H9 (cell line): ENCODE measurements around the gene SLC4A11. TPM values are rescaled to one million over a fixed set of nuclear protein-coding genes. Genes with fewer than 3 reads are reported as not detected.

Experiments used
- DNase-seq: peaks from one replicate; pipeline ENCODE4 v3.0.0-alpha.2; 2017
- H2AFZ ChIP-seq: one replicate; pipeline ENCODE4 v1.6.1; 2013; ENCODE audit warnings: mild to moderate bottlenecking, low read length, control low read depth, moderate library complexity
- H2AK5ac ChIP-seq: 2 replicates; pipeline ENCODE4 v1.6.1; 2013; ENCODE audit warnings: low read length, control low read depth, mixed read lengths; ENCODE audit not compliant: insufficient read length
- H2BK120ac ChIP-seq: one replicate; pipeline ENCODE4 v1.6.1; 2013; ENCODE audit warnings: low read depth, mild to moderate bottlenecking, low read length, control low read depth, inconsistent platforms; ENCODE audit not compliant: poor library complexity, severe bottlenecking
- H2BK12ac ChIP-seq: 2 replicates; pipeline ENCODE4 v1.6.1; 2013; ENCODE audit warnings: low read length, control low read depth, mixed read lengths, low read depth; ENCODE audit not compliant: insufficient read length
- H2BK15ac ChIP-seq: 2 replicates; pipeline ENCODE4 v1.6.1; 2013; ENCODE audit warnings: low read depth, low read length, control low read depth
- H2BK20ac ChIP-seq: one replicate; pipeline ENCODE4 v1.6.1; 2013; ENCODE audit warnings: low read depth, mild to moderate bottlenecking, low read length, control low read depth, inconsistent platforms; ENCODE audit not compliant: poor library complexity, severe bottlenecking
- H2BK5ac ChIP-seq: 2 replicates; pipeline ENCODE4 v1.6.1; 2013; ENCODE audit warnings: low read length, control low read depth, mixed read lengths; ENCODE audit not compliant: insufficient read length
- H3K14ac ChIP-seq: 2 replicates; pipeline ENCODE4 v1.6.1; 2013; ENCODE audit warnings: low read length, control low read depth; ENCODE audit not compliant: insufficient read depth
- H3K18ac ChIP-seq: 2 replicates; pipeline ENCODE4 v1.6.1; 2013; ENCODE audit warnings: low read depth, mild to moderate bottlenecking, mixed read lengths, low read length, control low read depth; ENCODE audit not compliant: insufficient read length
- H3K23ac ChIP-seq: 2 replicates; pipeline ENCODE4 v1.6.1; 2013; ENCODE audit warnings: low read length, control low read depth, mixed read lengths, low read depth; ENCODE audit not compliant: insufficient read length
- H3K23me2 ChIP-seq: 2 replicates; pipeline ENCODE4 v1.6.1; 2013; ENCODE audit warnings: low read depth, mild to moderate bottlenecking, mixed read lengths, low read length, control low read depth; ENCODE audit not compliant: insufficient read length, poor library complexity, severe bottlenecking
- H3K27ac ChIP-seq: 2 replicates; pipeline ENCODE4 v1.5.1; 2013; ENCODE audit warnings: low read length, control low read depth, mixed read lengths, low read depth; ENCODE audit not compliant: insufficient read length
- H3K27me3 ChIP-seq: 2 replicates; pipeline ENCODE4 v1.6.1; 2013; ENCODE audit warnings: low read length, control low read depth, inconsistent platforms; ENCODE audit not compliant: insufficient read depth
- H3K4ac ChIP-seq: 2 replicates; pipeline ENCODE4 v1.6.1; 2013; ENCODE audit warnings: low read depth, mild to moderate bottlenecking, control low read depth, inconsistent platforms, low read length, moderate library complexity
- H3K4me1 ChIP-seq: 2 replicates; pipeline ENCODE4 v1.6.1; 2013; ENCODE audit warnings: low read length, control low read depth, inconsistent platforms; ENCODE audit not compliant: insufficient read depth
- H3K4me2 ChIP-seq: 2 replicates; pipeline ENCODE4 v1.6.1; 2013; ENCODE audit warnings: low read length, control low read depth, mixed read lengths; ENCODE audit not compliant: insufficient read length, insufficient read depth
- H3K56ac ChIP-seq: 2 replicates; pipeline ENCODE4 v1.6.1; 2013; ENCODE audit warnings: low read depth, mild to moderate bottlenecking, mixed read lengths, low read length, control low read depth; ENCODE audit not compliant: insufficient read length
- H3K79me1 ChIP-seq: 2 replicates; pipeline ENCODE4 v1.6.1; 2013; ENCODE audit warnings: low read depth, mild to moderate bottlenecking, moderate library complexity, low read length, control low read depth, inconsistent platforms; ENCODE audit not compliant: insufficient read depth, poor library complexity, severe bottlenecking
- H3K79me2 ChIP-seq: 2 replicates; pipeline ENCODE4 v1.6.1; 2013; ENCODE audit warnings: low read length, control low read depth, inconsistent platforms; ENCODE audit not compliant: insufficient read depth
- H3K9ac ChIP-seq: 2 replicates; pipeline ENCODE4 v1.6.1; 2013; ENCODE audit warnings: low read length, control low read depth, mixed read lengths; ENCODE audit not compliant: insufficient read length; ENCODE audit errors: extremely low read depth
- H3K9me3 ChIP-seq: one replicate; pipeline ENCODE4 v1.6.1; 2013; ENCODE audit warnings: low read depth, low read length, inconsistent platforms; ENCODE audit not compliant: control insufficient read depth
- H3T11ph ChIP-seq: one replicate; pipeline ENCODE4 v1.6.1; 2013; ENCODE audit warnings: mild to moderate bottlenecking, low read length, control low read depth, inconsistent platforms
- H4K20me1 ChIP-seq: one replicate; pipeline ENCODE4 v1.6.1; 2013; ENCODE audit not compliant: control insufficient read depth, insufficient read length, insufficient read depth
- H4K5ac ChIP-seq: 2 replicates; pipeline ENCODE4 v1.6.1; 2013; ENCODE audit warnings: low read depth, mild to moderate bottlenecking, mixed read lengths, low read length, control low read depth; ENCODE audit not compliant: insufficient read length
- H4K8ac ChIP-seq: replicated peaks from 2 replicates; pipeline ENCODE4 v1.6.1; 2013; ENCODE audit warnings: low read length, control low read depth, mixed read lengths, low read depth; ENCODE audit not compliant: insufficient read length
- H4K91ac ChIP-seq: 2 replicates; pipeline ENCODE4 v1.6.1; 2013; ENCODE audit warnings: low read depth, mild to moderate bottlenecking, moderate library complexity, mixed read lengths, low read length, control low read depth; ENCODE audit not compliant: insufficient read length
- H3K27ac Mint-ChIP-seq, 3 experiments: 2 replicates in 2 of 3; 3 replicates in 1 of 3; pipeline ENCODE4 v1.8.0; 2020 to 2021; ENCODE audit warnings: mixed read lengths in 3 of 3, mild to moderate bottlenecking in 1 of 3, moderate library complexity in 1 of 3
- H3K27me3 Mint-ChIP-seq: 2 replicates; pipeline ENCODE4 v1.8.0; 2021; ENCODE audit warnings: low read depth, mild to moderate bottlenecking, moderate library complexity, mixed read lengths
- H3K36me3 Mint-ChIP-seq, 3 experiments: 2 replicates in 2 of 3; 3 replicates in 1 of 3; pipeline ENCODE4 v1.8.0; 2020 to 2021; ENCODE audit warnings: low read depth in 3 of 3, mixed read lengths in 3 of 3; ENCODE audit not compliant: insufficient read depth in 1 of 3
- H3K4me1 Mint-ChIP-seq, 2 experiments: 2 replicates each; pipeline ENCODE4 v1.8.0; 2020; ENCODE audit warnings: mixed read lengths in 2 of 2
- H3K4me3 Mint-ChIP-seq, 2 experiments: 2 replicates in 1 of 2; 3 replicates in 1 of 2; pipeline ENCODE4 v1.8.0; 2020 to 2021; ENCODE audit warnings: mild to moderate bottlenecking in 2 of 2, mixed read lengths in 2 of 2, moderate library complexity in 1 of 2
- H3K9me3 Mint-ChIP-seq, 2 experiments: 2 replicates in 1 of 2; 3 replicates in 1 of 2; pipeline ENCODE4 v1.8.0; 2020; ENCODE audit warnings: mild to moderate bottlenecking in 2 of 2, mixed read lengths in 2 of 2, moderate library complexity in 1 of 2
- WGBS: extraction: QIAGEN DNeasy Blood & Tissue Kit; methylation state at CpG from one replicate; pipeline ENCODE4 v1.1.7; 2013; ENCODE audit warnings: missing lambda C conversion rate, low lambda C conversion rate, mixed read lengths; ENCODE audit not compliant: insufficient read length; ENCODE audit errors: extremely low coverage; 5-methylcytosine and 5-hydroxymethylcytosine counted together
- total RNA-seq: library from RNA; stranded (reverse); gene quantifications from 2 replicates; pipeline ENCODE4 v1.2.1, GENCODE V29; 2021
- TF ChIP-seq, protein P1 (sequence below): fragments of 200-600 bp; sonication (generic); conservative IDR thresholded peaks from 3 replicates; pipeline ENCODE4 v1.8.0; 2021; ENCODE audit warnings: antibody characterized with exemption, mild to moderate bottlenecking

SLC4A11 gene
- total RNA-seq, 1 experiment from 2014 or later = 29.4 TPM

- Histone ChIP-seq H4K91ac (no peak overlapping the region), H2BK15ac (no peak overlapping the region), H2AK5ac (no peak overlapping the region), H4K20me1 (no peaks in the 10 kb centered on the region), H3K9me3 (no peaks in the 10 kb centered on the region), H3K4me1 (no peaks in the 10 kb centered on the region; the same call in 1 of the 2 replicates), H3K23me2 (peaks cover 8% of the 10 kb centered on the region), H2BK5ac (no peak overlapping the region), H2BK12ac (no peak overlapping the region), H3K18ac (no peak overlapping the region), H3K27me3 (no peaks in the 10 kb centered on the region; the same call in 1 of the 2 replicates), H4K5ac (no peak overlapping the region), H2BK20ac (no peak overlapping the region), H3K56ac (no peak overlapping the region), H3K9ac (no peak overlapping the region), H3T11ph (no peak overlapping the region), H2AFZ (no peak overlapping the region), H3K79me2 (no peaks in the 10 kb centered on the region), H3K14ac (no peak overlapping the region), H4K8ac (no peak overlapping the region), H3K23ac (no peak overlapping the region), H2BK120ac (no peak overlapping the region), H3K27ac (no peak overlapping the region), H3K4ac (no peak overlapping the region), H3K4me2 (no peak overlapping the region), H3K79me1 (no peaks in the 10 kb centered on the region)
- H3K36me3 Mint-ChIP-seq = peaks cover 0 to 2% (median 0%) of the 10 kb centered on the region in 3 experiments; a peak in 1 of 7 replicates
- H3K9me3 Mint-ChIP-seq = no peaks in the 10 kb centered on the region
- H3K4me3 Mint-ChIP-seq = no peak overlapping the region
- TF ChIP-seq, protein P1, sequence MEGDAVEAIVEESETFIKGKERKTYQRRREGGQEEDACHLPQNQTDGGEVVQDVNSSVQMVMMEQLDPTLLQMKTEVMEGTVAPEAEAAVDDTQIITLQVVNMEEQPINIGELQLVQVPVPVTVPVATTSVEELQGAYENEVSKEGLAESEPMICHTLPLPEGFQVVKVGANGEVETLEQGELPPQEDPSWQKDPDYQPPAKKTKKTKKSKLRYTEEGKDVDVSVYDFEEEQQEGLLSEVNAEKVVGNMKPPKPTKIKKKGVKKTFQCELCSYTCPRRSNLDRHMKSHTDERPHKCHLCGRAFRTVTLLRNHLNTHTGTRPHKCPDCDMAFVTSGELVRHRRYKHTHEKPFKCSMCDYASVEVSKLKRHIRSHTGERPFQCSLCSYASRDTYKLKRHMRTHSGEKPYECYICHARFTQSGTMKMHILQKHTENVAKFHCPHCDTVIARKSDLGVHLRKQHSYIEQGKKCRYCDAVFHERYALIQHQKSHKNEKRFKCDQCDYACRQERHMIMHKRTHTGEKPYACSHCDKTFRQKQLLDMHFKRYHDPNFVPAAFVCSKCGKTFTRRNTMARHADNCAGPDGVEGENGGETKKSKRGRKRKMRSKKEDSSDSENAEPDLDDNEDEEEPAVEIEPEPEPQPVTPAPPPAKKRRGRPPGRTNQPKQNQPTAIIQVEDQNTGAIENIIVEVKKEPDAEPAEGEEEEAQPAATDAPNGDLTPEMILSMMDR = no peak
- no CpG with 5 or more reads among the region's 1 CpG for WGBS
- H3K27me3 Mint-ChIP-seq = peaks cover 53% of the 10 kb centered on the region
- H3K27ac Mint-ChIP-seq = no peak overlapping the region
- no peak for DNase-seq
- H3K4me1 Mint-ChIP-seq = peaks cover 19 to 23% of the 10 kb centered on the region in 2 experiments
Observed at GRCh38 chr20:3246682-3247081, 7.7 kb upstream of the SLC4A11 start.
